Neural cell (in vitro differentiated cells): ENCODE measurements around the gene PICALM. TPM values are rescaled to one million over a fixed set of nuclear protein-coding genes. Genes with fewer than 3 reads are reported as not detected.

ENCODE experiments used
- H2AFZ ChIP-seq: fragments of 200-600, 300-800 bp; sonication (generic), shearing (Covaris generic); 2 replicates; pipeline ENCODE4 v1.6.0; 2014; ENCODE audit warnings: low read depth, mild to moderate bottlenecking, antibody characterized with exemption, low read length, moderate library complexity
- H3F3A ChIP-seq: fragments of 200-600 bp; shearing (Covaris generic); 2 replicates; pipeline ENCODE4 v1.6.1; 2016; ENCODE audit warnings: mild to moderate bottlenecking, moderate library complexity, mixed read lengths, antibody characterized with exemption, low read length; ENCODE audit not compliant: insufficient read depth, poor library complexity, severe bottlenecking
- H3K27ac ChIP-seq: fragments of 200-600, 300-800 bp; sonication (generic), shearing (Covaris generic); 2 replicates; pipeline ENCODE4 v1.5.1; 2014; ENCODE audit warnings: mild to moderate bottlenecking, low read length, moderate library complexity
- H3K27me3 ChIP-seq: fragments of 300-800, 200-600 bp; sonication (generic), shearing (Covaris generic); 2 replicates; pipeline ENCODE4 v1.6.0; 2014; ENCODE audit warnings: mild to moderate bottlenecking, low read depth, low read length, moderate library complexity; ENCODE audit not compliant: insufficient read depth
- H3K36me3 ChIP-seq: fragments of 300-800, 200-600 bp; sonication (generic), shearing (Covaris generic); 2 replicates; pipeline ENCODE4 v1.5.1; 2014; ENCODE audit warnings: mild to moderate bottlenecking, antibody characterized with exemption, low read length, moderate library complexity; ENCODE audit not compliant: insufficient read depth
- H3K4me2 ChIP-seq: fragments of 300-800, 200-600 bp; sonication (generic), shearing (Covaris generic); 2 replicates; pipeline ENCODE4 v1.6.0; 2014; ENCODE audit warnings: mild to moderate bottlenecking, low read length
- H3K4me3 ChIP-seq: fragments of 300-800, 200-600 bp; sonication (generic), shearing (Covaris generic); 2 replicates; pipeline ENCODE4 v1.5.1; 2014; ENCODE audit warnings: mild to moderate bottlenecking, low read length, moderate library complexity
- H3K79me2 ChIP-seq: fragments of 200-600 bp; shearing (Covaris generic); replicated peaks from 2 replicates; pipeline ENCODE4 v1.6.0; 2014; ENCODE audit warnings: mild to moderate bottlenecking, low read length, moderate library complexity; ENCODE audit not compliant: insufficient read depth
- H3K9ac ChIP-seq: fragments of 300-800, 200-600 bp; sonication (generic), shearing (Covaris generic); 2 replicates; pipeline ENCODE4 v1.6.1; 2016; ENCODE audit warnings: mild to moderate bottlenecking, low read length, mixed read lengths
- H3K9me2 ChIP-seq: fragments of 200-600 bp; shearing (Covaris generic); 2 replicates; pipeline ENCODE4 v1.6.1; 2016; ENCODE audit warnings: mild to moderate bottlenecking, low read length, mixed read lengths; ENCODE audit not compliant: insufficient read depth
- H3K9me3 ChIP-seq: fragments of 200-600, 300-800 bp; sonication (generic), shearing (Covaris generic); 2 replicates; pipeline ENCODE4 v1.6.1; 2016; ENCODE audit warnings: mild to moderate bottlenecking, mixed run types, low read length, moderate library complexity, mixed read lengths
- H4K20me1 ChIP-seq: fragments of 200-600 bp; shearing (Covaris generic); 2 replicates; pipeline ENCODE4 v1.6.1; 2016; ENCODE audit warnings: mild to moderate bottlenecking, mixed run types; ENCODE audit not compliant: insufficient read depth
- EP300 ChIP-seq: fragments of 450-650 bp; conservative IDR thresholded peaks from 2 replicates; pipeline ENCODE4 v1.6.1; 2014; ENCODE audit warnings: antibody characterized with exemption, mild to moderate bottlenecking, moderate library complexity; ENCODE audit not compliant: poor library complexity, severe bottlenecking
- EZH2 ChIP-seq: fragments of 200-600, 300-800 bp; shearing (Covaris generic), sonication (generic); IDR thresholded peaks from 2 replicates; pipeline ENCODE4 v1.6.1; 2014; ENCODE audit warnings: antibody characterized with exemption, low read length, borderline replicate concordance, mild to moderate bottlenecking; ENCODE audit not compliant: insufficient read depth, poor library complexity, severe bottlenecking
- MXI1 ChIP-seq: fragments of 450-650 bp; conservative IDR thresholded peaks from 2 replicates; pipeline ENCODE4 v1.6.1; 2014; ENCODE audit warnings: antibody characterized with exemption, mild to moderate bottlenecking; ENCODE audit not compliant: poor library complexity, severe bottlenecking
- POLR2AphosphoS5 ChIP-seq: IDR thresholded peaks from 2 replicates; pipeline ENCODE4 v1.6.1; 2012
- RAD21 ChIP-seq: fragments of 450-650 bp; conservative IDR thresholded peaks from 2 replicates; pipeline ENCODE4 v1.6.1; 2014; ENCODE audit warnings: antibody characterized with exemption, mild to moderate bottlenecking, moderate library complexity
- SMC3 ChIP-seq: fragments of 450-650 bp; conservative IDR thresholded peaks from 2 replicates; pipeline ENCODE4 v1.6.1; 2014; ENCODE audit warnings: antibody characterized with exemption, mild to moderate bottlenecking, moderate library complexity; ENCODE audit not compliant: poor library complexity
- TAF1 ChIP-seq: IDR thresholded peaks from 2 replicates; pipeline ENCODE4 v1.6.1; 2012; ENCODE audit warnings: low read depth
- polyA plus RNA-seq: library from polyadenylated mRNA; depleted of rRNA; stranded (reverse); fragments of >200 nt; gene quantifications from 2 replicates; pipeline ENCODE4 v1.2.3, GENCODE V29; 2014
- TF ChIP-seq, protein P1 (sequence below): fragments of 450-650 bp; IDR thresholded peaks from 2 replicates; pipeline ENCODE4 v1.5.1; 2014; ENCODE audit warnings: antibody characterized with exemption, mild to moderate bottlenecking, moderate library complexity; ENCODE audit not compliant: poor library complexity, severe bottlenecking
- TF ChIP-seq, protein P2 (sequence below): IDR thresholded peaks from 2 replicates; pipeline ENCODE4 v1.6.1; 2012; ENCODE audit warnings: borderline replicate concordance

PICALM gene
- polyA plus RNA-seq, 1 donor from 2014 or later, result 161 TPM

- no peaks in the 10 kb centered on the region for H3K27me3 ChIP-seq
- no peak overlapping the region for H2AFZ ChIP-seq
- no peak overlapping the region for H3K9ac ChIP-seq
- H4K20me1 ChIP-seq, result no peaks in the 10 kb centered on the region
- H3K9me2 ChIP-seq, result no peaks in the 10 kb centered on the region
- TF ChIP-seq MXI1 (no peak), EP300 (no peak)
- TF ChIP-seq, protein P1, sequence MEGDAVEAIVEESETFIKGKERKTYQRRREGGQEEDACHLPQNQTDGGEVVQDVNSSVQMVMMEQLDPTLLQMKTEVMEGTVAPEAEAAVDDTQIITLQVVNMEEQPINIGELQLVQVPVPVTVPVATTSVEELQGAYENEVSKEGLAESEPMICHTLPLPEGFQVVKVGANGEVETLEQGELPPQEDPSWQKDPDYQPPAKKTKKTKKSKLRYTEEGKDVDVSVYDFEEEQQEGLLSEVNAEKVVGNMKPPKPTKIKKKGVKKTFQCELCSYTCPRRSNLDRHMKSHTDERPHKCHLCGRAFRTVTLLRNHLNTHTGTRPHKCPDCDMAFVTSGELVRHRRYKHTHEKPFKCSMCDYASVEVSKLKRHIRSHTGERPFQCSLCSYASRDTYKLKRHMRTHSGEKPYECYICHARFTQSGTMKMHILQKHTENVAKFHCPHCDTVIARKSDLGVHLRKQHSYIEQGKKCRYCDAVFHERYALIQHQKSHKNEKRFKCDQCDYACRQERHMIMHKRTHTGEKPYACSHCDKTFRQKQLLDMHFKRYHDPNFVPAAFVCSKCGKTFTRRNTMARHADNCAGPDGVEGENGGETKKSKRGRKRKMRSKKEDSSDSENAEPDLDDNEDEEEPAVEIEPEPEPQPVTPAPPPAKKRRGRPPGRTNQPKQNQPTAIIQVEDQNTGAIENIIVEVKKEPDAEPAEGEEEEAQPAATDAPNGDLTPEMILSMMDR, result no peak
- peaks cover 10% of the 10 kb centered on the region for H3K36me3 ChIP-seq
- H3K27ac ChIP-seq, result no peak overlapping the region
- H3K9me3 ChIP-seq, result no peaks in the 10 kb centered on the region
- H3K4me2 ChIP-seq, result no peak overlapping the region
- no peaks in the 10 kb centered on the region for H3K79me2 ChIP-seq
- no peak overlapping the region for H3K4me3 ChIP-seq
- H3F3A ChIP-seq, result no peaks in the 10 kb centered on the region
These were observed 118.4 kb downstream of the PICALM start for GRCh38 chr11:85950317-85951048.

GRCh38 chr11:85949798-85950197, 119.1 kb downstream of the PICALM start:
- Histone ChIP-seq H3K9me3 (peaks cover 2% of the 10 kb centered on the region), H3K36me3 (peaks cover 10% of the 10 kb centered on the region), H3K4me3 (no peak overlapping the region), H3K9me2 (no peaks in the 10 kb centered on the region), H3K9ac (no peak overlapping the region), H3K27me3 (no peaks in the 10 kb centered on the region), H3K4me2 (no peak overlapping the region), H3K27ac (no peak overlapping the region), H4K20me1 (no peaks in the 10 kb centered on the region), H3K79me2 (no peaks in the 10 kb centered on the region), H2AFZ (no peak overlapping the region), H3F3A (no peaks in the 10 kb centered on the region)
- TF ChIP-seq, protein P2, sequence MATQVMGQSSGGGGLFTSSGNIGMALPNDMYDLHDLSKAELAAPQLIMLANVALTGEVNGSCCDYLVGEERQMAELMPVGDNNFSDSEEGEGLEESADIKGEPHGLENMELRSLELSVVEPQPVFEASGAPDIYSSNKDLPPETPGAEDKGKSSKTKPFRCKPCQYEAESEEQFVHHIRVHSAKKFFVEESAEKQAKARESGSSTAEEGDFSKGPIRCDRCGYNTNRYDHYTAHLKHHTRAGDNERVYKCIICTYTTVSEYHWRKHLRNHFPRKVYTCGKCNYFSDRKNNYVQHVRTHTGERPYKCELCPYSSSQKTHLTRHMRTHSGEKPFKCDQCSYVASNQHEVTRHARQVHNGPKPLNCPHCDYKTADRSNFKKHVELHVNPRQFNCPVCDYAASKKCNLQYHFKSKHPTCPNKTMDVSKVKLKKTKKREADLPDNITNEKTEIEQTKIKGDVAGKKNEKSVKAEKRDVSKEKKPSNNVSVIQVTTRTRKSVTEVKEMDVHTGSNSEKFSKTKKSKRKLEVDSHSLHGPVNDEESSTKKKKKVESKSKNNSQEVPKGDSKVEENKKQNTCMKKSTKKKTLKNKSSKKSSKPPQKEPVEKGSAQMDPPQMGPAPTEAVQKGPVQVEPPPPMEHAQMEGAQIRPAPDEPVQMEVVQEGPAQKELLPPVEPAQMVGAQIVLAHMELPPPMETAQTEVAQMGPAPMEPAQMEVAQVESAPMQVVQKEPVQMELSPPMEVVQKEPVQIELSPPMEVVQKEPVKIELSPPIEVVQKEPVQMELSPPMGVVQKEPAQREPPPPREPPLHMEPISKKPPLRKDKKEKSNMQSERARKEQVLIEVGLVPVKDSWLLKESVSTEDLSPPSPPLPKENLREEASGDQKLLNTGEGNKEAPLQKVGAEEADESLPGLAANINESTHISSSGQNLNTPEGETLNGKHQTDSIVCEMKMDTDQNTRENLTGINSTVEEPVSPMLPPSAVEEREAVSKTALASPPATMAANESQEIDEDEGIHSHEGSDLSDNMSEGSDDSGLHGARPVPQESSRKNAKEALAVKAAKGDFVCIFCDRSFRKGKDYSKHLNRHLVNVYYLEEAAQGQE, result no peak
- TF ChIP-seq EZH2 (no peak), POLR2AphosphoS5 (no peak), EP300 (no peak), SMC3 (no peak), RAD21 (no peak), MXI1 (no peak), TAF1 (no peak)
- TF ChIP-seq, protein P1, result no peak
